Midbrain (tissue), 1 donor: Measurements from ENCODE around the gene GNG8.
A peak's percentile ranks its signal among the peaks of the same experiment; 100 is the strongest.
"Not testable (repeated sequence)": the region's sequence is repeated elsewhere in the genome, so short reads cannot be mapped to it uniquely, and the experiment has no call there.

Experiments
- DNase-seq: peaks from one replicate; lab custom pipeline; 2025; lab: John Stamatoyannopoulos, UW

Gene GNG8

DNA sequence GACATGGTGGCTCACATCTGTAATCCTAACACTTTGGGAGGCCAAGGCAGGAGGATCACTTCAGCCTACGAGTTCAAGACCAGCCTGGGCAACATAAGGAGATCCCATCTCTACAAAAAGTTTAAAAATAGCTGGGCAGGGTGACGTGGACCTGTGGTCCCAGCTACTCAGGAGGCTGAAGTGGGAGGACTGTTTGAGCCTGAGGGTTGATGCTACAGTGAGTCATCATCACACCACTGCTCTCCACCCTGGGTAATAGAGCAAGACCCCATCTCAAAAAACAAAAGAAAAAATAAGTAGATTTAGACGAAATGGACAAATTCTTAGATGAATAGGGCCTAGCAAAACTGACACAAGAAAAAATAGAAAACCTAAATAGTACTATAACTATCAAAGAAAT lies 10.4 kb upstream of the GNG8 start:
- no peak for DNase-seq

DNA sequence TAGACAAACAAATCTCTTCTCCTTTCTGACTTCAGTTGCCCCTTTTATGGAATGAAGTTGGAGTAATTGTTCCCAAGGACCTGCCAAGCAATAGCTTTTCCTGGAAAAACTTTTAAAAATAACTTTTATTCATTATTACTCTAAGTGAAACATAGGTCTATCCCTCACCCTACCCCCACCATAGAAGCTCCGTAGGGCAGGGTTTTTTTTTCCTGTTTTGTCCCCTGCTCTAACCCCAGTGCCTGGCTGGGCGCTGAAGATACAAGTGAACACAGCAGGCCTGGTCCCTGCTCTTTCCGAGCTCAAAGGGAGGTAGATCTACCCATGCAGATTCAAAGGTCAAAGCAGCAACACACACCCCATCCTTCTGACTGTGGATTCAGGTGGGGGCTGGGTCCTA lies 8.7 kb upstream of the GNG8 start:
- DNase-seq, result no peak

DNA sequence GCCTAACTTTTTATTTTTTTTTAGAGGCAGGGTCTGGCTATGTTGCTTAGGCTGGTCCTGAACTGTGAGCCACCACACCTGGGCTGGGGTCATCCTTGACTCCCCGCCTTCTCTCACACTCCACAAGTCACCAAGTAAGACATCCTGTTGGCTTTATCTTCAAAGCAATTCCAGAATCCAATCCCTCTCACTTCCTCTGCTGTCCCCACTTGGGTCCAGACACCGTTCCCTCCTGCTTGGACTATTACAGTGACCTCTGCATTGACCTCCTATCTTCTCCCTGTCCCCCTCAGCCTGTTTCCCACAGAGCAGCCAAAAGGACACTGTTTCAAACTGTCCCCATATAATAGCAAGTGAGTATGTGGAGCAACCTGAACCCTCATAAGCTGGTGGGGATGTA lies 4.7 kb upstream of the GNG8 start:
- no peak for DNase-seq

DNA sequence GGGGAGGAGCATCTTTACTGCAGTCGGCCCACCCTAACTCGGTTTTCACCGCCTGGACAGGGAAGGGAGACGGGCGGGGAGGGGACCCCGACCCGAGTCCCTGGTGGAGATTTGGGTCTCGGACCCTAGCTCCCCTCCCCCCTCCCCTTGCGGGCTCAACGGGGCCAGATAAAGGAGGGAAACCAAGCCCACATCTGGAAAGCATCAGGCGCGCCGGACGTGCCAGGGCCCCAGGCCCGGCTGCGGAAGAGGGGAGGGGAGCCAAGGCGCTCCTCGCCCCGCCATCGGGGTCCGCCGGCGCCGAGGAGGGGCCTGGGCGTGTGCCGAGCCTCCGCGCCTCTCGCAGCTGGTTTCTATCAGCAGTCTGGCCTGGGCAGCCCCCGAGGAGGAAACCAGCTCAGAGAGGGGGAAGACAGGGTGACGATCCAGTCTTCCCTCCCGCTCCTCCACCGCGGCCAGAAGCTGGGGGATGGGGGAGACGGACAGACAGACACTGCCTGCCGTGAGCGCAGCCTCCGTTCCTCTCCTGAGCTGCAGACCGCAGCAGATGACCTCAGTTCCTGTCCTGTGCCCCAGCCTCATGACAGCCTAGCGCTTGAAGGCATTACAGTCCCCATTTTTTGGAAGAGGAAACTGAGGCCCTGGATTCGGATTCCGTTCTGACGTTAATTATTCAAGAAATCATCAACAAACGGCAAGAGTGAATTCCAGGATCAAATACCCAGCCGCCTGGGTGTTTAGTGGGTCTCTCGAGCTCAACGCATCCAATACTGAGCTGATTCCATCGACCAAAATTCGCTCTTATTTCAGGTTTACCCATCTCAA lies 3.6 kb upstream of the GNG8 start:
- no peak for DNase-seq

DNA sequence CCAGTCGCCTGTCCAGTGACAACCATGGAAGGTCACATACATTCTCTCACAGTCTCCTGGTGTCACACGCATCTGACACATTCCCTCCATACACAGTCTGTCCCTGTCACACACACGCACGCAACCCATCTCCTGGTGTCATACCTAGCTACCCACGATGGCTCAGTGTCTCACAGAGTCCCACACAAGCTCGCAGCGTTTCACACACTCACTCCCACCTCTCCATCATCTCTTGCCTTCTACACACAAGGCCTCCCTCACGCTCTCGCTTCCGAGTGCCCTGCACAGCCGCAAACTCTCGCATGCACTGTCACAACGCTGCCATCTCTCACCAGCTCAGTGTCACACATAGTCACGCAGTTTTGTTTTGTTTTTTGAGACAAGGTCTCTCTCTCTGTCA lies 1.2 kb upstream of the GNG8 start:
- DNase-seq, result no peak

DNA sequence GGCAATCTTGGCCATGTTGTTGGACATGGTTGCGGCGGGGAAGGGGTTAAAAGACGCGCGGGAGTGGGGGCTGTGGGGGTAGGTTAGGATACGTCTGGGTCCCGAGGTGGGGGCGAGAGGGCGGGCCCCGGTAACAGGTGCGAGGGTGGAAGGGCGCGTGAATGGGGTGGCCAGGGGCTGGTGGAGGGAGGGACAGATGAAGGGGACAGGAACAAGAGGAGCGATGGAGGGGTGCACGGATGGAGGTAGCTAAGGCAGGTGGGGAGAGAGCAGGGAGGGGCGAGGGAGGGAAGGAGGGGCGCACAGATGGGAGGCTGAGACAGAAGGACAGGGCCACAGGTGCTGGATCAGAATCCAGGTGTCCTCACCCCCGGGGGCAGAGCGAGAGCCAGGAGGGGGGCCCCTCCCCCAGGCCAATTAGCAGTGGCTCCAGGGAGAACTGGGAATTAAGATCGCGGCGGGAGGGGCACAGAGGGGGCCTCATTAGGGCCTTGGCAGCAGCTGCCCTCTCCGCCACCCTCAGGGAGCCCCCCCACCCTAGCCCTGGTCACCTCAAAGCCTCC lies 1.3 kb downstream of the GNG8 start:
- no peak for DNase-seq

DNA sequence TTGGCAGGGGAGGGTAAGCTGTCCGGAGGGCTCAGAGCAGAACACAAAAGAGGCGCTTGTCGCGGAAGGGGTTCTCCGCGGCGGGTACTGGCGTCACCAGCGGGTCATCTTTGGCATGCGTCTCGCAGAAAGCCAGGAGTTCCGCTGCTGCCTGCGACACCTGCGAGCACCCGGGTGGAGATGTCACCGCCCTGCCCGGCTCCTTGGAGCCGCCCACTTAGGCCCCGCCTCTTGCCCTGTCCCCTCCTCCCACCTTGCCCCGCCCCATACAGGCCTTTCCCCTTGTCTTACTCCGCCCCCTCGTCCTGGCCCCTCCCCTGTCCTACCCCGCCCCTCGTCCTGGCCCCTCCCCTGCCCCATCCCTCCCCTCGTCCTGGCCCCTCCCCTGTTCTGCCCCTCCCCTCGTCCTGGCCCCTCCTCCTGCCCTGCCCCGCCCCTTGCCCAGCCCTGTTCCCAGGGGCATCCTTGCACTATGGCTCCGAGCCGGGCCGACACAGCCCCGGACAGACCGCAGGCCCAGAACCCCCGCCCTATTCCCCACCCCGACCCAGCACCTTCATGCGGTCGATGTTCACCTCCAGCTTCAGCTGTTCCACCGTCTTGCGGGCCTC lies 1.9 kb downstream of the GNG8 start:
- peak; percentile 67 for DNase-seq

DNA sequence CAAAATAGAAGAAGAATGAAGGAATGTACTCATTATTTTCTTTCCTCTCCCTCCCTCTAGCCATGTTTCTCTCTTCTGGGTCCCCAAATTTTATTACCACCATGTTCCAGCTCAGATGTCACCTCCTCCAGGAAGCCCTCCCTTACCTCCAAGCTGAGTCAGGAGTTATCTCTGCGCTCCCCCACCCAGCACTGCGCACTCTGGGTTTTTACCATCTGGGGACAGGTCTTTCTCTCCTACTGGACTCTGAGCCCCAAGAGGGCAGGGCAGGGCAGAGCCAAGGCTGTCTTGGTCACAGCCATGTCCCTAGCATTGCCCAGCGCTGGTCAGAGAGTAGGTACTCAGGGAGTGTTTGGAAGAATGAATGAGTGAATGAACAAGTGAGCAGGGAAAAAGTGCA lies 2.9 kb downstream of the GNG8 start:
- no peak for DNase-seq

DNA sequence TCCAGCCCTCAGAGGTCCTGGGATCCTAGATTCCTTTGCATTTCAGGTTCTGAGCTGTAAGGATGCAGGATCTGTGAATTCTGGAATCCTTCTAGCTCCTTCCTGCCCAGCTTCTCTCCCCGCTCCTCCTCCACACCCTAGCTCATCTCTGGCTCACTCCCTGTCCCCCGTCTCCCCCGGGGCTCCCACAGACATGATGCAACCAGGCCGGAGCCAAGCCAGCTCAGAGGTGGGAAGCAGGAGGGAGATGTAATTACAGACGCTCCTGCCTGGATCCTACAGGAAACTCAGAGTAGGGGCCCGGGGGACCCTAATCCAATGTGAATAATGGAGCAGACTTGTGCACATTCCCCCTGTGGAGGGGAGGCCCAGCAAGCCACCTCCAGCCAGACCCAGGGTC lies 4.5 kb downstream of the GNG8 start:
- DNase-seq, result no peak

DNA sequence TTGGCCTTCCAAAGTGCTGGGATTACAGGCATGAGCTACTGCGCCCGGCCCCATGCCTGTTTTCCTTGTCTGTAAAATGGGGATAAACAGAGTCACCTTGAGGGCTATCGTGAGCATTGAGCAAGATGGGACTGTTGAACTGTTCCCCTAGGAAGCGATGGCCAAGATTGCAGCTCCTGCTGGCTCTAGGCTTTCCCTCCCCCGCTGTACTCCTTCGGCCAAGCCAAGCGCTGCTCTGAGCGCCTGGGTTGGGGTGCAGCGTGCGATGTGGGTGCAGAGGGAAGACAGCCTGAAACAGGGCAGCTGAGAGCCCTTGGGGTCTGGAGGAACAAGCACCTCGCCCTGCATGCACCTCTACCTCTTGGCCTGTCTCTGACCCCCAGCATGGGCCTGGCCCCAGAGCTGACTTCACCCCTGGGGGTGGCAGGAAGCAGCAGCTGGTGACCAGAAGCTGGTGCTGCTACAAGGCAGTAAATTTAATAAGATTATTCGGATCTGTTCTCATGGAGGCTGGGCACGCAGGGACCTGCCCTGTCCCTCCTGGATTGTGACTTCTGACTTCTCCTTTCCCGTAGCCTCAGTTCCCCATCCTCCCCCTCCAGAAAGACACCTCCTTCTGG lies 5.3 kb downstream of the GNG8 start:
- DNase-seq, result no peak

DNA sequence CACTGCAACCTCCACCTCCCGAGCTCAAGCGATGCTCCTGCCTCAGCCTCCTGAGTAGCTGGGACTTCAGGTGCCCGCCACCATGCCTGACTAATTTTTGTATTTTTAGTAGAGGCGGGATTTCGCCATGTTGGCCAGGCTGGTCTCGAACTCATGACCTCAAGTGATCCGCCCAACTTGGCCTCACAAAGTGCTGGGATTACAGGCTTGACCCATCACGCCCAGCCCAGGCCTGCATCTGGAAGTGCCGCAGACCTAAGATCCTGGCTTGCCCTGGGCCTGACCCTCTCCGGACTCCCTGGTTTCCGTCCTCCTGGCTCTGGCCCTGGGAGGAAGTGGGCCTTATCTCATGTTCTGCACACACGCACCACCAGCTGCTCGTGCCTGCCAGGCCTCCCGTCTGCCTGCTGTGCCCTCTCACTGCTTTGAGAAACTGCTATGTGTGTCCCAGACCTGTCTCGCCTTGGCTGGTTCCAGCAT lies 6.4 kb downstream of the GNG8 start:
- no peak for DNase-seq

DNA sequence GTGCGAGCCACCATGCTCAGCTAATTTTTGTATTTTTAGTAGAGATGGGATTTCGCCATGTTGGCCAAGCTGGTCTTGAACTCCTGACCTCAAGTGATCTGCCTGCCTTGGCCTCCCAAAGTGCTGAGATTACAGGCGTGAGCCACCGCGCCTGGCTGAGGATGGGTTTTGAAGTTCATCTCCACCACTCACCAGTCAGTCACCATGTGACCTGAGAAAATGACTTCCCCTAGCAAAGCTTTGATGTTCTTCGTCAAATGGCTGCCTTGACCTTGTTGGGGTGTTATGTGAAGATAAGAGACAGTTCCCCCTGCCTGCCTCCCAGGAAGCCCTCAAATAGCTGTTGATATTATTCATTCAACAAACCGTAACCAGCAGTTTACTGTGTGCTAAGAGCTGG lies 7.0 kb downstream of the GNG8 start:
- DNase-seq, result not testable (repeated sequence)

DNA sequence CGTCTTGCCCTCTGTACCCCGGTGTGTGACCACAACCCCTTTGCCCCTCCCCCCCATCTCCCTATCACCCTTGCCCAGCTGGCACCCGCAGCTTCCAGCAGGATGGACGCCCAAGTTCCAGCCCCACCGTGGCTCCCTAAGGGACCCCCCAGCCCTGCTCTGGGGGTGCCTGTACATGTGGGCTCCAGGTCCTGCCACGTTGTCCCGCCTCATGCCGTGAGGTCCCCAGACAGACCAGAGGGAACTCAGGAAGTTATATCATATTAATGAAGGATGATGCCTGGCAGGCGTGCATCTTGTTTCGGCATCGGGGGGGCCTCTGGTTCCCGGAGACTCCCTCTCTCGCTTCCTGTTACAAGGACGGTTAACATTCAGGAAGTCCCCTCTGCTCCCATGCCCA lies 9.6 kb downstream of the GNG8 start:
- no peak for DNase-seq

DNA sequence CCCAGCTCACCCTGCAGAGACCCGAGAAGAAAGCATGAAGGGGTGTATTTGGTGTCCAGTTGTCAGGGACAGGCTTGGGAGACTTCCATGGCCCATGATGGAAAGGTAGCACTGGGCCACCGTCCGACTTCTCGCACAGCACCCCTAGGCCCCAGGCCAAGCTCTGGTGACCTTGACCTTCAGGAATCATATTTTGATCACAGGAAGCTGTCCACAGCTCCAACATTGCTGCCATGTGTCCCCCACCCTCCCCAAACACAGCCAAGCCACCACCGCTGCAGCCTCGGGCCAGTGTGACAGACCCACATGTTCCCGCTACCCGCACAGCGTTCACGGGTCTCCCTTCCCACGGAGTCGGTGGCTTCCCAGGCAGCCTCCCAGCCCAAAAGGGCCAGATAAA lies 10.3 kb downstream of the GNG8 start:
- DNase-seq, result no peak

DNA sequence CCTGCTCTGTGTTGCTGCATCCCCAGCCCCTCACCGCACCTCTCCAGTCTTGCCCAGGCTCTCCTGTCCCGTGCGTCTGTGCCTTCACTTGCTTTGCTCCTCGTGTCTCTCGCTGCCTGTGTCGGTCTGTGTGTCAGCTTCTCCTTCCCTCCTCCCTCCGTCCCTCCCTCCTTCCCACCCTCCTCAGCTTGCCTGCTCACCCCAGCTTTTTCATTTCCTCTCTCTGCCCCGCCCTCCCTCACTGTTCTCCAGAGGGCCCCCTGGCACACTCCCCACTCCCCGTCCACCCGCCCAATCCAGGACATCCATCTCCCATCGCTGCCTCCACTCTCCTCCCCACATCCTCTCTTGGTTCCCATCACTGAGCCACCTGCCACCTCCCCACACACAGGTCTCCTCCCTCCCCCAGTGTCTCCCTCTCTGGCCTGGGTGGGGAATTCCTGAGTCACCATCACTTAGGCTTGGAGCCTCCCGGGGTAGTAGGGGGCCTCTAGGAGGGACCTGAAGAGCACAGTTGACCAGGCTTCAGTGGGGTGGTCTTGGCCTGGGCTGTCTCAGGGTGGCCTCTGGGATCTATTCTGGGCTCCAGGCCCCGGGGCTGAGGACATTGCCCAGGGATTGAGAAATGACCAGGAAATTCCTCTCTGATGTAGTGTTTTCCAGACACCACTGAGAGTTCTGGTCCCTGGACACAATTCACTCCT lies 10.9 kb downstream of the GNG8 start, which contains the start of gene PTGIR:
Gene PTGIR, minus strand, starts transcription at position 132 of the 704 bp plus-strand sequence. CDS start 864 bp downstream, outside the sequence.
- no peak for DNase-seq

DNA sequence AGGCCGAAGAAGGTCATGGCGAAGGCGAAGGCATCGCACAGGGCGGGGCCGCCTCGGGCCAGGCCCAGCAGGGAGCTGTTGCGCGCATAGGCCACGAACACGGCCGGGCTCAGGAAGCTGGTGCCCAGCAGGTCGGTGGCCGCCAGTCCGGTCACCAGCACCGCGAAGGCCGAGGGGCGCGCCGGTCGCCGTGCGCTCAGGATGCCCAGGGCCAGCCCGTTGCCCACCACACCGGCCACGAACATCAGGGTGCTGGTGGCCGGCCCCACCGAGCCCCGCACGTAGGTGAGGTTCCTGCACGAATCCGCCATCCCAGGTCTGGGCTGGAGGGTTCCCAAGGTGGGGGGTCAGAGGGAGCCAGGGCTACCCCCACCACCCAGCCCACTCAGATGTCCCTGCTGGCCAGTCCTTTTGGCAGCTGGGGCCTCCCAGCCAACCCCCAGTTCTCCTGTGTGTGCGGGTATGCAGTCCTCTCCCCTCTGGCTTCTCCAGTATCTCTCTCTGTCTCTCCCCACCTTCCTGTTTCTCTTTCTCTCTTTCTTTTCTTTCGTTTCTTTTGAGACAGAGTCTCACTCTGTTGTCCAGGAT lies 12.0 kb downstream of the GNG8 start:
- DNase-seq, result no peak

DNA sequence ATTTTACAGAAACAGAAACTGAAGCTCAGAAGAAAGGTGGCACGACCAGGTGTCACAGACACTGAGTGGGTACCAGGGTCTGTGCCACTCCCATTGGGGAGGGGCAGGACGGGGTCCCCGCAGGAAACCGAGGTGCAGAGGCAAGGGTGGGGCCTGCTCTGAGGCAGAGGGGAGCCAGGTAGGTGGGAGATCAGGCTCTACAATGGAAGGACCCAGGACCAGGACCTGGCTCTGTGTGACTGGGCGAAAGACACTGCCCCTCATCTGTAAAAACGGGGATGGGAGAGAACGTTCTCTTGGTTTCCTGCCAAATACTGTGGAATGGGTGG lies 13.9 kb downstream of the GNG8 start:
- no peak for DNase-seq

DNA sequence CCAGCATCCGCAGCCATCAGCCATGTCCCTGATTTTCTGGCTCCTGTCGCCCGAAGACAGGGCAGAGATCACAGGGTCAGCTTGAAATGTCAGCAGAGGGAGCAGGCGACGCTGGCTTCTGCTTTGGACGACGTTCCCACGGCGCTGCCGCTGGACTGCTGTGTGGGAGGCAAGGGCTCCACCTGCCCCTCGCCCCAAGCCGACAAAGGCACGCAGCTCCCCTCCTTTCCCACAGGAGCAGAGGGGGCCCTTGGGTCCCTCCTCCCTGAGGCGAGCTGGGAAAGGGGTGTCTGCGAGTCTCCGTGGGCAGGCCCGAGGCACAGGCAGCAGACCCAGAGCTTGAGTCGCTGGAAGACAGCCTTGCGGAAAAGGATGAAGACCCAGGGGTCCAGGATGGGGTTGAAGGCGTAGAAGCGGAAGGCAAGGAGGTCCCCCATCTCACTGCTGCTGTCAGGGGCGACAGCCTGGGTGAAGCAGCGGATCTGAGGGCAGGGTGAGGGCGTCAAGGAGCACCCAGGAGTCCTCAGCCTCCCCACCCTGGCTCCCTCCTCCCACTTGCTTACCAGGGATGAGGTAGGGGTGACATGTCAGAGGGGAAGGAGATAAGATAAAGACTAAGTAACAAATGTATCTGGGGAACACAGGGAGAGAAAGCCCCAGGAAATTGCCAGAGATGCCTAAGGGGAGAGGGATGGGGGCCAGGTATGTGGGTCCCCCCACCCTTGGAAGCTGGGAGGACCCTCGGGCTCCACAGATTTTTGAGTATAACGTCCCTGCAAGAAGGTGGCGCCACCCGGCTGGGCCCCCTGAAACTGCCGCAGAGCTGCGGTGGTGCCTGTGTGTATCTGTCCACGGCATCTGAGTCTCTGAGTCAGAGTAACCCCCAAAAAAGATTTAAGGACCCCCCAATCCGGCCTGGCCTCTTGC lies 14.5 kb downstream of the GNG8 start:
- no peak for DNase-seq

DNA sequence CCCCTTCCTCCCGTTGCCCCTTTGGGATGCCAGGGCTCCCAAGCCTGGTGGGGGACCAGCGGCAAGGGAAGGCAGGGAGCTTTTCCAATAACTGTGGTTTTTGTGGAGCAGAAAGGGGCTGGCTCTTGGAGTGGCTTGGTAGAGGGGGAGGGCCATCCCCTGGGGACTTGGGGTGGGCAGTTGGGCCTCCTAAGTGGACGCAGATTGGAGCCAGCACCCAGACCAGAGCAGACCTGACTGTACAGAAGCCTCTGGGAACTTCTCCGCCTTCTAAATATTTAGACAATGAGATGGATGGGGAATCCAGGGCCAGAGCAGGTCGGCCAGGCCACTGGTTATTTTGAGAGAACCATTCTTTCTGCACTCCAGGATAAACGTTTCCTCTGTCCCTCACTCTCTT lies 15.3 kb downstream of the GNG8 start:
- no peak for DNase-seq

DNA sequence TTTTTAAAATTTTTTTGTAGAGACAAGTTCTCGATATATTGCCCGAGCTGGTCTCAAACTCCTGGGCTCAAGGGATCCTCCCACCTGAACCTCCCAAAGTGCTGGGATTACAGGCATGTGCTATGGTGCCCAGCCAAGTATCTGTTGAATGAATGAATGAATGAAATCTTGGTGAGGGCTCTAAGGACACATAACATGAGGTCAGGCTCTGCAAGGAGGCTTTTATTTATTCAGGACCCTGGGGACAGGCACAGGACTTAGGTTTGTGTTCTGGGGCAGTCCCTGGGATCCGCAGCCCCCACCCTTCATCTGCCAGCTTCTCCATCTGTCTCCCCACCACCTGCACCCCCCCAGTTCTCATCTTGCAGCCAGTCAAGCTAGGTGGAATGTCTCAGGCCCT lies 15.7 kb downstream of the GNG8 start:
- no peak for DNase-seq
